Activated T-helper 1 cell treated with Interleukin-2 at 50 U/mL for 16 hours (primary cell): Measurements from ENCODE around the gene PLA2G4C.

Source experiments
- DNase-seq: peaks from one replicate; pipeline ENCODE4 v3.0.0-alpha.2; 2020; ENCODE audit warnings: low read depth

PLA2G4C gene

GRCh38 chr19:48053076-48053475 lies 57.5 kb downstream of the PLA2G4C start:
- DNase-seq, result no peak

DNA sequence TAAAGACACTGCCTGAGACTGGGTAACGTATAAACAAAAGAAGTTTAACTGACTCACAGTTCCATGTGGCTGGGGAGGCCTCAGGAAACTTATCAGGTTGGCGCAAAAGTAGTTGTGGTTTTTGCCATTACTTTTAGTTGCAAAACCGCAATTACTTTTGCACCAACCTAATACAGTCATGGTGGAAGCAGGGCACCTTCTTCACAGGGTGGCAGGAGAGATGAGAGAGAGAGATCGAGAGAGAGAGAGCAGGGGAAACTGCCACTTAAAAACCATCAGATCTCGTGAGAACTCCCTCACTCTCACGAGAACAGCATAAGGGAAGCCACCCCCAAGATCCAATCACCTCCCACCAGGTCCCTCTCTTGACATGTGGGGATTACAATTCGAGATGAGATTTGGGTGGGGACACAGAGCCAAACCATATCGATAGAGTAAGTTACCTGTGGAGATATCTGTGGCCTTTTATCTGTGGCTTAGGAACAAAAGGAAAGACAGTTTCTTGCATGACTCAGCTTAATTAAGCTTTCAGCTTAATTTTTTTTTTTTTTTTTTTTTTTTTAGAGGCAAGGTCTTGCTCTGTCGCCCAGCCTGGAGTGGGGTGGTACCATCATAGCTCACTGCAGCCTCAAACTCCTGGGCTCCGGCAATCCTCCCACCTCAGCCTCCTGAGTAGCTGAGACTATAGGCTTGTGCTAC lies 59.1 kb downstream of the PLA2G4C start:
- no peak for DNase-seq

DNA sequence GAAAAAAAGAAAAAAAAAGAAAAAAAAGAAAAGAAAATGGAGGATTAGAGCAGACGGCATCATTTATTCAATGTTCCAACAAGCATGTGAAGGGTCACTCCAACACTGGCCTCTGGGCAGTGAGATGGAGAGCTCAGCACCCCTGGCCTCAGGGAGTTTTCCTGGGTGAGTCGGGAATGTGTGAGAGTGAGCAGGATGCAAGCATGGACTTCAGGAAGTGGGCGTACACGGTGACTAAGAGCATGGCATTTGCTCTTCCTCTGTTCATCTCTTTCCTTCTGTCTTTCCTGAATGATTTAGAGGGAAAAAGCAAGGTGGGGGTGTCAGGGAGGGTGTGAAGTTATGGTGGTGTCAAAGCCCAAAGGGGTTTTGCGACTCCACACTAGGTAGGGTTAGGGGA lies 66.1 kb downstream of the PLA2G4C start:
- DNase-seq, result no peak

- no peak for DNase-seq
Observed at GRCh38 chr19:48043675-48044258, 66.8 kb downstream of the PLA2G4C start, which contains the start of gene CABP5. Gene CABP5, minus strand, starts transcription at chr19:48044079. Its CDS starts 157 bp downstream, at chr19:48043922.

DNA sequence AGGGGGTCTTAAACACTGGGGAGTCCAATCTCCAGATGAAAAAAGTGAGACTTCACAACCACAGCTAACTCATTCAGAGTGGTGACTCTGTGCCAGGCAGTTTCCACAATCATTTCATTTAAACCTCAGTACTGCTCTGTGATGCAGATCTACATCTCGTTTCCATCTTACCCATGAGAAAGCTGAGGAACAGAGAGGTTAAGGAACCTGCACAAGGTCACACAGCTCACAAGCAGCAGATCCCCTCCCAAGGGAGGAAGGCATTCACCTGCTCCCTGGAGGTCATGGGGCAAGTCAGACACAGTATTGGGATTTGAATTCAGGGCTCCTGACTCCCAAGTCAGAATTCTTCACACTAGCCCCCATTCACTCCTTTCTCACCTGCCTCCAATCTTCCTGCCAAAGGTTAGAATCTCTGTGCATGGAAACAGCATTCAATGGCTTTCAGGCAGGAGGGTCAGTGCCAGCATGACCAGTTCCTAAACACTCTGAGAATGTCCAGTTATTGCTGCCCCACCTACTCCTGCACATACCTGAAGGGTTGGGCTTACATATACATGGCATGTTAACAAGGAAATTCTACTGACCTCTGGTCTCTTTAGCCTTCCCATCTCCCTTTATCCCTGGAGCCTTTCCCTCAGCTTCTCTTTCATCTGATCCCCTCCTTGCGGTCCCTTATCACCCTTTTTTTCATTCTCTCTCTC lies 68.6 kb downstream of the PLA2G4C start:
- no peak for DNase-seq

- no peak for DNase-seq
Observed at GRCh38 chr19:48036765-48037164, 73.9 kb downstream of the PLA2G4C start.

DNA sequence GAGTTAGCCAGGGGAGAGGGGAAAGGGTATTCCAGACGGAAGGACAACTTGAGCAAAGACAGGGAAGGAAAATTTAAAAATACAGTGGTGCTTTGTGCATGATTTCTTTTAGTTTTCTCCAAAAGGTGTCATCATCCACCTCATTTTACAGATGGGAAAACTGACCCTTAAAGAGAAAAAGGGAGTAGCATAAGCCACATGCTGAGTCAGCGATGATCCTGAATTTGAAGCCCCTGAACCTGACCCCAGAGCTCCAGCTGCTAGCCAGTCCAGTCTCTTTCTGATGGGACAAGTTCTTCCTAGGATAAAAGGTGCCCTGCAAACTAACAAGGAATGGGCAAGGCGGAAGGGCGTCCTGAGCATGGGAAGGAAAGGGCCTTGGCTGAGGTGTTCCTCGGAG lies 77.0 kb downstream of the PLA2G4C start:
- DNase-seq, result no peak

- no peak for DNase-seq
Observed at GRCh38 chr19:48030073-48030472, 80.5 kb downstream of the PLA2G4C start.

- DNase-seq, result no peak
Observed at GRCh38 chr19:48029431-48029830, 81.2 kb downstream of the PLA2G4C start.

GRCh38 chr19:48025480-48025879 lies 85.1 kb downstream of the PLA2G4C start:
- no peak for DNase-seq

- no peak for DNase-seq
Observed at GRCh38 chr19:48023518-48023917, 87.1 kb downstream of the PLA2G4C start.

DNA sequence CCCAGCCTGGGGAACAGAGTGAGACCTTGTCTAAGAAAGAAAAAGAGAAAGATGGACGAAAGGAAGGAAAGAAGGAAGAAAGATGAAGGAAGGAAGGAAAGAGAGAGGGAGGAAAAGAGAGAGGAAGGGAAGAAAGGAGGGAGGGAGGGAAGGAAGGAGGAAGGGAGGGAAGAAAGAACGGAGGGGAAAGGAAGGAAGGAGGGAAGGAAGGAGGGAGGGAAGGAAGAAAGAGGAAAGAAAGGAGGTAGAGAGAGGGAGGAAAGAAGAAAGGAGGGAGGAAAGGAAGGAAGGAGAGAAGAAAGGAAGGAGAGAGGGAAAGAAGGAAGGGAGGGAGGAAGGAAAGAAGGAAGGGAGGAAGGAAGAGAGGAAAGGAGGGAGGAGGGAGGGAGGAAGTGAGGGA lies 87.6 kb downstream of the PLA2G4C start:
- no peak for DNase-seq

GRCh38 chr19:48020686-48021085 lies 89.9 kb downstream of the PLA2G4C start:
- no peak for DNase-seq

GRCh38 chr19:48010932-48011758 lies 99.5 kb downstream of the PLA2G4C start:
- no peak for DNase-seq

DNA sequence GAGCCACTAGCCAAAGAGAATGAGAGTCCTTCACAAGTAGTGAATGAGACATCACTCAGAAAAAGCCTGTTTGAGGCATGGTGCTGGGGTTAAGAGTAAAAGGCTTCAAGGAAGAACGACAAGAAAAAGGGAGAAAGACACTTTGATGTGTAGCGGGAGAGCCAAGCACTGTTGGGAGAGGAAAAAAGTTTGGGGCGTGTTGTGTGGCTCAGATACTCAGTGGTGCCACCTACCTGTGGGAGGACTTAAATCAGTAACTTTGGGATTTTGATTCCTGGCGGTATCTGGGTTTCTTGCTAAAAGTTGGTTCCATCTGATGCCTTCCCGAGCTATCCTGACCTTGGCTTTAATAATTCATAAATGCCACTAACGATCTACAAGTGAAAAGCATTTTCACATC lies 103.9 kb downstream of the PLA2G4C start:
- no peak for DNase-seq

DNA sequence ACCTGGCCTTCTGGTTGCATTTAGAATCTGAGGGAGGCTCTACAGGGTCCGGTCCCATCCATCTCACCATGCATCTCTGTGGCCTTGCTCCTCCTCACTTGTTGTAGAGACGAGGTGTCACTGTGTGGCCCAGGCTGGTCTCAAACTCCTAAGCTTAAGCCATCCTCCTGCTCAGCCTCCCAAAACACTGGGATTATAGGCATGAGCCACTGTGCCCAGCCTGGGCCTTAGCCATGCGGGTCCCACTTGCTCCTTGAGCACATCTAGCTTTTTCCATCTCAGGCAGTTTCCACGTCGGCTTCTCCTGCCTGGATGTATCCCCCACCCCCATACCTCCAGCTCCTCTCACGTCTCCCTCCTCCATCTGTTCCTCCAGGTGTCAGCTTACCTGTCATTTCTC lies 106.4 kb downstream of the PLA2G4C start:
- no peak for DNase-seq

DNA sequence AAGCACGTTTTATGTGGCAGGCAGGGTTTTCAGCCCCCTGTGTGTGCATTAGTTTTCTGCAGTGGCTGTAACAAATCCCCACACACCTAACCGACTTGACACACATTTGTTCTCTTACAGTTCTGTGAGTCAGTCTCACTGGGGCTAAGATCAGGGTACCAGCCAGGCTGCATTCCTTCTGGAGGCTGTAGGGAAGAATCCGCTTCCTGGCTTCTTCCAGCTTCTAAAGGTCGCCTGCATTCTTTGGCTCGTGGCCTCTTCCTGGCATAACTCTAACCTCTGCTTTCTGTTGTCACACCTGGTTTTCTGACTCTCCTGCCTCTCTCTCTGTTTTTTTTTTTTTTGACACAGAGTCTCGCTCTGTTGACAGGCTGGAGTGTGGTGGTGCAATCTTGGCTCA lies 109.8 kb downstream of the PLA2G4C start:
- DNase-seq, result no peak

DNA sequence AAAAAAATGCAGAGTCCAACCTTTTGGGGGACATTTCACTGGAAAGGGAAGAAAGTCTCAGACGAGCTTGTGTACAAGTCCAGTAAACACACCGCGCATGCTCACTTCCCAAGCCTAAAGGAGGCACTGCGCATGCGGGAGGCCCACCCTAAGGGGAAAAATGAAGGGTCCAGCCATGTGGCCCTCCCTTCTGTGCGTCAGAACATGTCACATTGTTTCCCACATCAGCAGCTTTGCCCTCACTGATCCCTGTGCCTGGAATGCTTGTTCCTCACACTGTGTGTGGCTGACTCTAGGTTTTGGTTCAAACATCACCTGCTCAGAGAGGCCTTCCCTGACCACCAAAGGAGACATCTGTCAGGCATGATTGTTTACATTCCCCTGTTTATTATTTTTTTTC lies 111.8 kb downstream of the PLA2G4C start:
- DNase-seq, result no peak
